Activated CD4-positive, alpha-beta memory T cell treated with anti-CD3 and anti-CD28 coated beads for 36 hours (primary cell): ENCODE data around the gene CNBD2. TPM values are rescaled to one million over a fixed set of nuclear protein-coding genes. Genes with fewer than 3 reads are reported as not detected.
"Not testable (repeated sequence)": the region's sequence is repeated elsewhere in the genome, so short reads cannot be mapped to it uniquely, and the experiment has no call there.

Experiments
- CTCF ChIA-PET: fragments of 350-600 bp; sonication (Branson Sonifier 250); formaldehyde crosslinking; loops from one replicate; lab custom pipeline; 2021; ENCODE audit warnings: antibody characterized with exemption, inconsistent platforms; lab: Charles Lee
- POLR2A ChIA-PET: fragments of 350-600 bp; sonication (Branson Sonifier 250); formaldehyde crosslinking; loops from one replicate; lab custom pipeline; 2021; ENCODE audit warnings: antibody characterized with exemption; lab: Charles Lee
- DNase-seq: peaks from one replicate; pipeline ENCODE4 v3.0.0-alpha.2; 2020
- H3K27ac Mint-ChIP-seq: one replicate; pipeline ENCODE4 v1.8.0; 2021; ENCODE audit warnings: mixed read lengths
- H3K27me3 Mint-ChIP-seq: one replicate; pipeline ENCODE4 v1.8.0; 2021; ENCODE audit warnings: mixed read lengths
- H3K36me3 Mint-ChIP-seq: one replicate; pipeline ENCODE4 v1.8.0; 2021; ENCODE audit warnings: mixed read lengths
- H3K4me1 Mint-ChIP-seq: one replicate; pipeline ENCODE4 v1.8.0; 2021; ENCODE audit warnings: low read depth, mixed read lengths
- H3K4me3 Mint-ChIP-seq: one replicate; pipeline ENCODE4 v1.8.0; 2021; ENCODE audit warnings: mild to moderate bottlenecking, mixed read lengths
- H3K9me3 Mint-ChIP-seq: one replicate; pipeline ENCODE4 v1.8.0; 2021; ENCODE audit warnings: mixed read lengths
- intact Hi-C: fragments of 100-400 bp; cut with micrococcal nuclease; formaldehyde crosslinking; loops from one replicate; pipeline ENCODE4 v1.15.1; 2023
- total RNA-seq, 2 experiments: library from RNA; stranded (reverse); gene quantifications; one replicate each; pipeline ENCODE4 v1.2.3, GENCODE V29; 2021

The CNBD2 gene
- total RNA-seq, 2 experiments from 2014 or later, result 4.0 to 4.2 TPM

DNA sequence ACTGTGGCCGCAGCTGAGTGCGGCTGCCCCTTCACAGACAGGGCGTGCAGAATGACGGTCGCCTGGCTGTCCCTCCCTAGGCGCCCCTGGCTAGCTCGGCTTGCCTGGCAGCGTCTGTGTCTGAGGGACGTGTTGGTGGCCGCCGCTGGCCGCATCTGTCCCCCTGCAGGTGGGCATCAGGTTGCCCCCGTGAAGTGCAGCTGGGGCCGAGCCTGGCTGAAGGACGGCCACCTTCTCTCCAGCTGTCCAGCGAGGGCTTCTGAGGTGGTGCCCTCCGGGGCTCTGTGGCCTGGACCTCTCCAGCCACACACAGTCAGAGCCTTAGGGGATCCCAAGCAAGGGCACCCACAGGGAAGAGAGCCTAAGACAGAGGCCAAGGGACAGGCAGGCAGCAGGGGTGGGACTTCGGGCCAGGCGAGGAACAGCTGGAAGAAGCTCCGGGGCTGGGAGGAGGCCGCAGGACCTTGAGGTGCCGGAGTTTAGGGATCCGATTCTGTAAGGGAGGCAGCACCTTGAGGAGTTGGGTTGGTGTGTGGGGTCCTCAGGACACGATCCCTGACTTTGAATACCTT lies 97.1 kb downstream of the CNBD2 start:
- H3K9me3 Mint-ChIP-seq, result no peaks in the 10 kb centered on the region

DNA sequence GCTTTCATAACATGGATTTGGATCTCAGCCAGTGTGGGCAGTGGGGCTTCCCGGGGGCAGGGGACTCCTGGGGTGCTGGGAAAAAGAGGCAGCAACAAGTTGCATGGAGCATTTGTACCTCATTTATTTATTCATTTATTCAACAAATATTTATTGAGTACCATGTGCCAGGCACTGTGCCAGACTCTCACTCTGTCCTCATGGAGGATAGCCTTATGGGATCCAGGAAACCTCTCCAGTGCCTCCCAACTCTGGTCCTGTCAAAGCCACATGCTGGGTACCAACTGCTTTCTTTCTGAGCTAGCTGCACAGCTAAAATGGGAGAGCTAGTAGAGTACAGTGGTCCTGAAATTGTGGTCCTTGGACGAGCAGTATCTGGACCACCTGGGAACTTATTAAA lies 98.4 kb downstream of the CNBD2 start:
- ChIA-PET POLR2A (interaction anchor here (1.6 kb wide), 1 partner anchor 17 kb away, joined by 3 read pairs; no protein-coding TSS in a partner anchor), CTCF (interaction anchor here (1.0 kb wide), 1 partner anchor 76 kb away, joined by 3 read pairs; no protein-coding TSS in a partner anchor)
- no peaks in the 10 kb centered on the region for H3K4me1 Mint-ChIP-seq
- no peak overlapping the region for H3K4me3 Mint-ChIP-seq
- intact Hi-C loops, result no loop called here
- H3K27me3 Mint-ChIP-seq, result peaks cover 1% of the 10 kb centered on the region
- no peaks in the 10 kb centered on the region for H3K9me3 Mint-ChIP-seq
- no peaks in the 10 kb centered on the region for H3K36me3 Mint-ChIP-seq
- DNase-seq, result no peak
- no peak overlapping the region for H3K27ac Mint-ChIP-seq

More for the DNA sequence above, 97.1 kb downstream of the CNBD2 start:
- ChIA-PET CTCF (interaction anchor here (0.6 to 1.6 kb wide), 3 partner anchors 73 to 614 kb away, joined by 4 to 9 read pairs (median 6); partner anchors contain the start of gene SCAND1), POLR2A (interaction anchor here (1.0 kb wide), 1 partner anchor 22 kb away, joined by 6 read pairs; no protein-coding TSS in a partner anchor)
- no peaks in the 10 kb centered on the region for H3K4me1 Mint-ChIP-seq
- intact Hi-C loops, result no loop called here
- no peaks in the 10 kb centered on the region for H3K36me3 Mint-ChIP-seq
- peak overlapping the region; percentile 84 for H3K4me3 Mint-ChIP-seq
- peaks cover 1% of the 10 kb centered on the region for H3K27me3 Mint-ChIP-seq
- H3K27ac Mint-ChIP-seq, result no peak overlapping the region
- DNase-seq, result no peak

DNA sequence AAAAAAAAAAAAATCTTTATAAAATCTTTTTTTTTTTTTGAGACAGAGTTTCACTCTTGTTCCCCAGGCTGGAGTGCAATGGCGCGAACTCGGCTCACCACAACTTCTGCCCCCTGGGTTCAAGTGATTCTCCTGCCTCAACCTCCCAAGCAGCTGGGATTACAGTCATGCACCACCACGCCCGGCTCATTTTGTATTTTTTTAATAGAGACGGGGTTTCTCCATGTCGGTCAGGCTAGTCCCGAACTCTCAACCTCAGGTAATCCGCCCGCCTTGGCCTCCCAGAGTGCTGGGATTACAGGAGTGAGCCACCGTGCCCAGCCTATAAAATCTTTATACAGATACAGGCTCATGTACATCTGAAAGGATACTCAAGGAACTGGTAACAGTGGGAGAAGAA lies 100.1 kb downstream of the CNBD2 start:
- H3K27me3 Mint-ChIP-seq, CTCF ChIA-PET, POLR2A ChIA-PET, DNase-seq, H3K4me1 Mint-ChIP-seq, H3K27ac Mint-ChIP-seq, intact Hi-C loops, H3K9me3 Mint-ChIP-seq, H3K36me3 Mint-ChIP-seq, H3K4me3 Mint-ChIP-seq: not testable (repeated sequence)

DNA sequence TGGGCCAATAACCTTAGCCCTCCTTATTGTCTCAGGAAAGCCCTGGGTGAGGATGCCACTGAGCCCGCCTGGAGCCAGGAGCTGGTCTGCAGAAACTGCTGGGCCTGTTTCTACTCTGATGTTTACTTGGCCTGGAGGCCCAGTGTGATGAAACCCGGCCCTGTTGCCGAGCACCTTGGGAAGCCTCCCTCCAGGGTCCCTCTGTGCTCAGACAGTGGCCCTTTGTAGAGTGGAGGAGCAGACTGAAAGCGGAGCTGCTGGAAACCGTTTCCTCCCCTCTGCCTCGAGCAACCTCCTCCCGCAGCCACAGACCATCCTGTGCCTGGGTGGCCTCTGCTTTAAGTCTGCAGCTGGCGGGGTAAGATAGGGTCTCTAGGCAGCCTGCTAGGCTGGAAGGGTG lies 102.1 kb downstream of the CNBD2 start:
- Mint-ChIP-seq H3K4me1 (no peaks in the 10 kb centered on the region), H3K27ac (no peak overlapping the region), H3K9me3 (no peaks in the 10 kb centered on the region), H3K27me3 (peaks cover 1% of the 10 kb centered on the region), H3K36me3 (no peaks in the 10 kb centered on the region), H3K4me3 (no peak overlapping the region)
- intact Hi-C loops, result no loop called here
- POLR2A ChIA-PET, result no interaction called here
- CTCF ChIA-PET, result interaction anchor here (0.6 to 1.5 kb wide), 2 partner anchors 78 to 311 kb away, joined by 3 to 4 read pairs; no protein-coding TSS in a partner anchor
- DNase-seq, result no peak

DNA sequence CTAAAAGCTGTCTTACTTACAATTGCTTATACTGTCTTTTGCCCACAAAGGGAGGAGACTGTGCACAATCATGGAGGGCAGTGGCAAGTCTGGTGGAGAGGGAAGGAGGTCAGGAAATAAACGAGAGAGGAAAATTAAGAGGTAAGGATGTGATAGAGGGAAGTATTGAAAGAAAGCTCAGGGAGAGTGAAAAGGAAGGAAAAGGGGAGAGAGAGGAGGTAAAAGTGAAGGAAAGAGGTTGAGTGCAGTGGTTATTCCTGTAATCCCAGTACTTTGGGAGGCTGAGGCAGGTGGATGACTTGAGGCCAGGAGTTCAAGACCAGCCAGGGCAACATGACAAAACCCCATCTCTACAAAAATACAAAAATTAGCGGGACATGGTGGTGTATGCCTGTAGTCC lies 103.5 kb downstream of the CNBD2 start:
- intact Hi-C loops, result no loop called here
- CTCF ChIA-PET, result interaction anchor here (1.8 kb wide), 1 partner anchor 79 kb away, joined by 7 read pairs; no protein-coding TSS in a partner anchor
- no peak for DNase-seq
- Mint-ChIP-seq H3K4me1 (no peaks in the 10 kb centered on the region), H3K9me3 (no peaks in the 10 kb centered on the region), H3K27ac (no peak overlapping the region), H3K27me3 (no peaks in the 10 kb centered on the region), H3K4me3 (no peak overlapping the region), H3K36me3 (no peaks in the 10 kb centered on the region)
- POLR2A ChIA-PET, result no interaction called here

DNA sequence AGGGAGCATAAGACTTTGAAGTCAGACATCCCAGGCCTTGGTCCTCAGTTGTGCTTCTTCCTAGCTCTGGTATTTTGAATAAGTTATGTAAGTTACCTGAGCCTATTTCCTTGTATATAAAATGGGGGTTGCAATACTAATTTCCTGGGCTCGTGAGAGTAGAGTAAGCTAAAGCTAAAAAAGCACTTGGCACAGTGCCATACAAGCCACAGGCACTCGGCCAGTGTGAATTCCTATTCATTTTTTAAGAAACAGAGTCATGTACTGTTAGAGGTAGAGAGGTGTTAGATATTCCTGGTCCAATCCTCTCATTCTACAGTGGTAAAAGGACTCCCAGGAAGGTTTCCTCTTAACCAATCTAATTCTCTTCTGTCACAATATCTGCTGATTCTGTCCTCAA lies 106.6 kb downstream of the CNBD2 start:
- H3K9me3 Mint-ChIP-seq, result no peaks in the 10 kb centered on the region
- peaks cover 7% of the 10 kb centered on the region for H3K27me3 Mint-ChIP-seq
- H3K4me1 Mint-ChIP-seq, result no peaks in the 10 kb centered on the region
- H3K36me3 Mint-ChIP-seq, result no peaks in the 10 kb centered on the region
- DNase-seq, result no peak
- intact Hi-C loops, result no loop called here
- CTCF ChIA-PET, result no interaction called here
- no peak overlapping the region for H3K4me3 Mint-ChIP-seq
- H3K27ac Mint-ChIP-seq, result no peak overlapping the region
- POLR2A ChIA-PET, result no interaction called here

DNA sequence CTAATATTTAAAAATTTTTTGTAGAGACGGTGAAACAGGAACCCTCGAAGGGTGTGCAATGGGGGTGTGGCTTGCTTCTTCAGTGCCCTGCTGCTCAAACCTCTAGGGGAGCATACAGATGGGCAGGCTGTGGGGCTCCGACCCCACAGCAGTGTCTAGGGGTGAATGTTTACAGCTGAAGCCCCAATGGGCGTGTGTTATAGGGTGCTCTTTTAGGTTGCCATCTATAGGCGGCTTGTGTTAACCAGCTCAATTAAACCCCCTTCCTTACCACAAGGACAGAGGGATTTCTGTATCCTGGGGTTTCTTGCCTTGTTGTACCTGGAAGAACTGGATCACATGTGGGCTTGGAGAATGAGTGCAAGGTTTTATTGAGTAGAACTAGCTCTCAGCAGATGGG lies 109.4 kb downstream of the CNBD2 start:
- H3K27me3 Mint-ChIP-seq, H3K36me3 Mint-ChIP-seq, H3K27ac Mint-ChIP-seq, POLR2A ChIA-PET, H3K4me1 Mint-ChIP-seq, DNase-seq, H3K9me3 Mint-ChIP-seq, intact Hi-C loops, H3K4me3 Mint-ChIP-seq: not testable (repeated sequence)
- CTCF ChIA-PET, result interaction anchor here (1.2 kb wide), 1 partner anchor 85 kb away, joined by 5 read pairs; no protein-coding TSS in a partner anchor

DNA sequence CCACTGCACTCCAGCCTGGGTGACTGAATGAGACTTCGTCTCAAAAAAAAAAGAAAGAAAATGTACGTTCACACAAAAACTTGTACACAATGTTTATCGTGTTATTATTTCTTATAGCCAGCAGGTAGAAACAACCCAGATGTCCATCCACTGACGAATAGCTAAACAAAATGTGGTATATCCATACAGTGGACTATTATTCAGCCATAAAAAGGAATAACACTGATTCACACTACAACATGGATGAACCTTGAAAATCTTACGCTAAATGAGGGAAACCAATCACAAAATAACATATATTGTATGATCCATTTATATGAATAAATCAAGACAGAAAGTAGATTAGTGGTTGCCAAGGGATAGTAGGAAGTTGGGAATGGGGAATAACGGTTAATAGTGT lies 111.1 kb downstream of the CNBD2 start:
- Mint-ChIP-seq H3K27me3 (peaks cover 9% of the 10 kb centered on the region), H3K4me3 (no peak overlapping the region)
- CTCF ChIA-PET, result interaction anchor here (1.4 kb wide), 1 partner anchor 87 kb away, joined by 3 read pairs; no protein-coding TSS in a partner anchor

DNA sequence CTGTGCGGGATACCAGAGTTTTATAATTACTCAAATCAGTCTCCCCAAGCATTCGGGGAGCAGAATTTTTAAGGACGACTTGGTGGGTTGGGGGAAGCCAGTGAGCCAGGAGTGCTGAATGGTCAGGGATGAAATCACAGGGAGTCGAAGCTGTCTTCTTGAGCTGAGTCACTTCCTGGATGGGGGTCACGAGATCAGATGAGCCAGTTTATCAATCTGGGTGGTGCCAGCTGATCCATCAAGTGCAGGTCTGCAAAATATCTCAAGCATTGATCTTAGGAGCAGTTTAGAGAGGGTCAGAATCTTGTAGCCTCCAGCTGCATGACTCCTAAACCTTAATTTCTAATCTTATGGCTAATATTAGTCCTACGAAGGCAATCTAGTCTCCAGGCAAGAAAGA lies 111.6 kb downstream of the CNBD2 start:
- DNase-seq, intact Hi-C loops: not testable (repeated sequence)
- CTCF ChIA-PET, result interaction anchor here (1.0 to 1.4 kb wide), 2 partner anchors 58 to 87 kb away, joined by 3 read pairs; no protein-coding TSS in a partner anchor

More for the DNA sequence above, 111.1 kb downstream of the CNBD2 start:
- Mint-ChIP-seq H3K27ac (no peak overlapping the region), H3K36me3 (no peaks in the 10 kb centered on the region), H3K9me3 (no peaks in the 10 kb centered on the region), H3K4me1 (no peaks in the 10 kb centered on the region)
- intact Hi-C loops, result no loop called here
- DNase-seq, result no peak
- POLR2A ChIA-PET, result no interaction called here

More for the DNA sequence above, 111.6 kb downstream of the CNBD2 start:
- POLR2A ChIA-PET, H3K27ac Mint-ChIP-seq, H3K4me1 Mint-ChIP-seq, H3K4me3 Mint-ChIP-seq, H3K36me3 Mint-ChIP-seq, H3K9me3 Mint-ChIP-seq: not testable (repeated sequence)
- peaks cover 13% of the 10 kb centered on the region for H3K27me3 Mint-ChIP-seq

Other genes with a start within 250 kb of the CNBD2 start
- gene RBM39, start 226.3 kb upstream of the CNBD2 start, total RNA-seq, result 100 to 1,000 TPM; 243 to 259 TPM
- 10 to 100 TPM; 49.1 to 50.5 TPM for gene PHF20, start 196.6 kb upstream of the CNBD2 start, total RNA-seq
- 10 to 100 TPM; 45.4 to 51.3 TPM for gene SCAND1, start 14.1 kb upstream of the CNBD2 start, total RNA-seq
- under 1 TPM; 0.36 to 0.88 TPM for gene EPB41L1, start 186.2 kb downstream of the CNBD2 start, total RNA-seq